Measurements from ENCODE around the gene XIRP1.

DNA sequence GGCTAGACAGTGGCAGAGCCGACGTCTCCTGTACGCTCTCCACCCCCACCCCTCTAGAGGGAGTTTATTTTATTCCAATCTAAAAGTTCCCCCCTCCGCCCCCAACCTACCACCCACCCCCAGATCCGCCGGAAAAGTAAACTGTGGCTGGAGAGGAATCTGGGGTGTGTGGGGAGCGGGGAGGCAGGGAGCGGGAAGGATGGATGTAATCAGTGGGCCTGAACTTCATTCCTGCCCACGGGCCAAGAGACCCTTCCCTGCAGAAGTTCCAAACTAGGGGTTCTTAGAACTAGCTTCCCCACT, 38.5 kb downstream of the XIRP1 start:
- TF ChIP-seq, protein P1, sequence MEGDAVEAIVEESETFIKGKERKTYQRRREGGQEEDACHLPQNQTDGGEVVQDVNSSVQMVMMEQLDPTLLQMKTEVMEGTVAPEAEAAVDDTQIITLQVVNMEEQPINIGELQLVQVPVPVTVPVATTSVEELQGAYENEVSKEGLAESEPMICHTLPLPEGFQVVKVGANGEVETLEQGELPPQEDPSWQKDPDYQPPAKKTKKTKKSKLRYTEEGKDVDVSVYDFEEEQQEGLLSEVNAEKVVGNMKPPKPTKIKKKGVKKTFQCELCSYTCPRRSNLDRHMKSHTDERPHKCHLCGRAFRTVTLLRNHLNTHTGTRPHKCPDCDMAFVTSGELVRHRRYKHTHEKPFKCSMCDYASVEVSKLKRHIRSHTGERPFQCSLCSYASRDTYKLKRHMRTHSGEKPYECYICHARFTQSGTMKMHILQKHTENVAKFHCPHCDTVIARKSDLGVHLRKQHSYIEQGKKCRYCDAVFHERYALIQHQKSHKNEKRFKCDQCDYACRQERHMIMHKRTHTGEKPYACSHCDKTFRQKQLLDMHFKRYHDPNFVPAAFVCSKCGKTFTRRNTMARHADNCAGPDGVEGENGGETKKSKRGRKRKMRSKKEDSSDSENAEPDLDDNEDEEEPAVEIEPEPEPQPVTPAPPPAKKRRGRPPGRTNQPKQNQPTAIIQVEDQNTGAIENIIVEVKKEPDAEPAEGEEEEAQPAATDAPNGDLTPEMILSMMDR (IDR thresholded peaks at IDR 0.05): no peak
- TF ChIP-seq EP300 (IDR thresholded peaks at IDR 0.05): no peak
